UCSD-AML1 (cell line): Measurements from ENCODE around the gene ZNF581.

Experiments used
- DNase-seq: peaks from one replicate; lab custom pipeline; 2025; ENCODE audit not compliant: unreplicated experiment; lab: John Stamatoyannopoulos, UW

The ZNF581 gene

DNA sequence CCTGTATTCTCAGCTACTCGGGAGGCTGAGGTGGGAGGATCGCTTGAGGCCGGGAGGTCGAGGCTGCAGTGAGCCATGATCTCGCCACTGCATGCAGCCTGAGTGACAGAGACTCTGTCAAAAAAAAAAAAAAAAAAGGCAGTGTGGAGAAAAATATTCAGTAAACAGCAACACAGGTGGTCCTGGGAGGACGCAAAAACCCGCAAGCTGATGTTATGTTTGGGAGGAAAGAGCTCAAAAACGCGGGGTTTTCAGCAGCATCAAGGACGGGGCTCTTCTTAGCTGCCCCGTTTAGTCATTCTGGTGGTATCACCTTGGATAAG lies 18.5 kb upstream of the ZNF581 start:
- DNase-seq = no peak

DNA sequence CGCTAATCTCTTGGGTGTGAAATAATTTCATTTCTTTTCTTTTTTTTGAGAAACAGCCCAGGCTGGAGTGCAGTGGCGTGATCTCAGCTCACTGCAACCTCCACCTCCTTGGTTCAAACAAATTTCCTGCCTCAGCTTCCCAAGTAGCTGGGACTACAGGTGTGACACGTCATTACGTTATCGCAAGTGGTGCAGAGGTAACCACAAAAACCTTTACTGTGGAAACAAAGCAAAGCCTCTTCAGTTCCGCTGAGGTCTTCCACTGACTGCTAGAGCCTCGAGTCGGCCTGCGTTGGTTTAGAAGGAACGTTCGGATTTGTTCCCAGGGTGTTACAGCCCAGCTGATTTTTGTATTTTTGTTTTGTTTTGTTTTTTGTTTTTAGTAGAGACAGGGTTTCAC lies 17.1 kb upstream of the ZNF581 start:
- no peak for DNase-seq

DNA sequence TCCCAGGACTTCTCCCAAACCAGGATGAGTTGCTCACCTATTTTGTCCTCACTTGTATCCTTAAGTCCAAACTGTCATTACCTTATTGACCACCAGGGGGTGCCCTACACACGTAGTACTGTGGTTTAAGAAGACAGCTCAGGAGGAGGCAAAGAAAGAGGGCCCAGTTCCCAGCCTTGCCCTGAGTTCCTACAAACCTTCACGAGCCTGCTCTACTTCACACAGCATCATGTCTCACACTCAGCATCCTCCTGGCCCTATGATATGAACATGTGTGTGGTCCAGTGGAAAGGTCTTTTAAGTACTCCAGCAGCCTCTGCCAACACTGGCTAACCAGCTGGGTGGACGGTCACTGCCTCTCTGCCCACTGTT lies 11.0 kb upstream of the ZNF581 start:
- DNase-seq = peak; percentile 58

DNA sequence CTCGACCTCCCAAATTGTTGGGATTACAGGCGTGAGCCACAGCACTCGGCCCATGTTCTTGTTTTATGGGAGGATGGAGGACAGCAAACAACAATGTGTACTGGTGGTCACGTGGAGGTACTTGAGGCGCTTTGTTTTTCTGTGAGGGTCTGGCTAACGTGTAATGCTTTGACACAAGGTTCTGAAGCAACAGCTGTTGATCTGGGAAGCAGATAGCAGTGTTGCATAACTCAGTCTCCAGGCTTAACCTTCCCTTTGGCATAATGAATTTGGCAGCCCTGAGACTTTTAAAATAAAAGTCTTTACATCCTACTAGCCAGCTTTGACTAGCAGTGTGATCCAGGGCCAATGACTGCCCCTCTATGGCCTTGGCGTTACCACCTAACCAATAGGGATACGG lies 9.6 kb upstream of the ZNF581 start:
- no peak for DNase-seq

DNA sequence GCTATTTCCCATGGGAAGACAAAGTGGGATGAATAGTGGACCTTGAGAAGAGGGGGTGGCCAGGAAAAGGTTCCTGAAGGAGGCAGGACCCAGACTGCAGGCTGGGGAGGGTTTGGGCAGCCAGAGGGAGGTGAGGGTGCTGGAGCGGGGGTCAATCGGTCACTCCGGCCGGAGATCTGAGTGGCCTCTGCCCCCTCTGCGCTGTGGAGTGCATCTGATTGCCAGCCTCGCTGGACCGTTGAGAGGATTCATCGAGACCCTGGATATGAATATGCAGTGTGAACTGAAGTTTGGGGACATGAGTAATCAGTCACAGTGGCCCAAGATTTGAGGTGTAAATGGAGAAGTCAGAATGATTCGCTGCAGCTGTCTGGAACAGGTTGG lies 8.1 kb upstream of the ZNF581 start:
- DNase-seq = no peak

DNA sequence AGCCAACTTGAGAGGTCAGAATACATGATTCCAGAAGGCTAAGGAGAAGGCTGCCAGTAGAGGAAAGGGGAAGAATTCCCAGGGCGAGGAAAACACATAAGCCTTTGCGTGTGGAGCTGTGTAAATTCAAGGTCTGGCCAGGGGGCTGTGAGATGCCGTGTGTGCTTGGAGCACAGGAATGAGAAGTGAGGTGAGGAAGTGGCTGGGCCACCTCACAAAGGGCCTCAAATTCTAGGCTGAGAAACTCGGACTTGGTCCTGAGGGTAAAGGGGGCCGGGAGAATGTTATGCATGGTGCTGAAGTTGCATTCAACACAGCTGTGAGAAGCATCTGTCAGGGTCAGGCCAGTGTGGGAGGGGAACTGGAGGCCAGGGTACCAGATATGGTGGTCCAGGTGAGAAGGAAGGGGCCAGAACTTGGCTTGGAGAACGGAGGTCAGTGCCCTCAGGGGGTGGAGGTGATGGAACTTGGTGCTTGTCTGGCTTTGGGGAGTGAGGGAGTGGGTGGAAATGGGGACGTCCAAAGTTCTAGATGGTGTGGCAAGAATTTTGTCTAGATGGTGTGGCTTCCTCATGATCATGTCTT lies 7.5 kb upstream of the ZNF581 start:
- no peak for DNase-seq

DNA sequence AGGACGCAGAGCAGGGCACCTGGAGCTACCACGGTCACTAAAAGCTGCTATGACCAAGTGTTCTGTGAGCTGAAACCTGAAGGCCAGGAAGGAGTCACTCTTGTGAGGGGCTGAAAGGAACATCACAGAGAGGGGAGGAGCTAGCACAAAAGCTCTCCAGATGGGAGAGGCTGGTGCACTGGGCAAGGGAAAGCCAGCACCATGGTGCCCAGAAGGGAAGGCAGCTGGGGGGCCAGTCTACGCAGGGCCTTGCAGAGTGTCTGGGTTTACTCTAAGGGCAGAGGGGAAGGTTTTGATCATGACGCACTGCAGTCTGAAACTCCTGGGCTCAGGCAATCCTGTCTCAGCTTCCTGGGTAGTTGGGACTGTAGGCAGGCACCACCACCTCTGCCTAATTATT lies 6.7 kb upstream of the ZNF581 start:
- DNase-seq = no peak

DNA sequence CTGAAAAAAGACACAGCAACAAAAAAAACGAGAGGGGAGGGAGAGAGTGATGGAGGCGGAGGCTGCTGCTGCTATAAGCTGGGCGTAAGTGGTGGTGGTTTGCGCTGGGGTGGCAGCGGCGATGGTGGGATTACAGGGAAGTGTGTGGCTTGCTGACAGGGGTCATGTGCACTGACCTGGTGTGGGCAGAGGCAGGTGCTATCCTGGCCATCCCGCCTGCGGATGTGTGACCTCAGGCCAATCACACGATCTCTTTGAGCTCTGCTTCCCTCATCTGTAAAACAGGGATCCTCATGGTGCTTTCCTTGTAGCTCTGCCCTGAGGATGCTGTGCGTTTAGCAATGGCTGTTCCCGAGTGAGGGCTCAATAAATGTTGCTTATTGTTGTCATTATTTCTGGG lies 5.9 kb upstream of the ZNF581 start:
- no peak for DNase-seq

DNA sequence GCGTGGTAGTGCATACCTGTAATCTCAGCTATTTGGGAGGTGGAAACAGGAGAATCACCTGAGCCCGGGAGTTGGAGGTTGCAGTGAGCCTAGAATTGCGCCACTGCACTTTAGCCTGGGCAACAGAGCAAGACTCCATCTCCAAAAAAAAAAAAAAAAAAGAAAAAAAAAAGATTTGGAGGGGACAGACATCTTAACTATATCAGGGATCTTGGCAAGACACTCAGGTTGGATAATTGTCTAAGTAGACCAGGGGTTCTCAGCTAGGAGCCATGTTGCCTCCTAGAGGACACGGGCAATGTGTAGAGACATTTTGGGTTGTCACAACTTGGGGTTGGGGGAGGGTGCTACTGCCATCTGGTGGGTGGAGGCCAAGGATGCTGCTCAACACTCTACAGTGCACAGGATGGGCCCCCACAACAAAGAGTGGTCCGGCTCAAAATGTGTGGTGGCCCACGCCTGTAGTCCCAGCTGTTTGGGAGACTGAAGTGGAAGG lies 4.5 kb upstream of the ZNF581 start:
- DNase-seq = peak; percentile 44

DNA sequence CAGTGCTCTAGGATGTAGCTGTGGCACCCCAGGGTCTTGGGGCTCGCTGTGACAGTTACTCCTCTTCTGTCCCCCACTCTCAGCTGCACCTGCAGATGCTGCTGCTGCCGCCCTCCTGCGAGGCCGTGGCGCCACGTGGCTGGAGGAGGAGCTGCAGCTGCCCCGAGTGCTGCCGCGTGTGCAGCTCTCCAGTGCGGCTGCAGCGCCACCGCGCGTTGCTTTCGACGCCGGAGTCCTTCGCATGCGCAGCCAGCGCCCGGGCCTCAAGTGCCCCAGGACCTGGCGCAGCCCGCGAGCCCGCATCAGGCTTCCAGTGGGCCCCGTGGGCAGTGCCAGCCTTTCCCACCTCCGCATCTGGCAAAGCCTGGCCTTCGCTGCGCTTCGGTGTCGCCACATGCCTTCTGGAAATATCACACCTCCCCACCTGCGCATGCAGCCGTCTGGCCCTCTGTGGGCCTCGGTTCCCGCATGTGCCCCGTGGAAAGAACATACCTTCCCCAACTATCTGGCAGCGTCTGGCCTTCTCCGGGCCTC lies 3.3 kb upstream of the ZNF581 start:
- no peak for DNase-seq

DNA sequence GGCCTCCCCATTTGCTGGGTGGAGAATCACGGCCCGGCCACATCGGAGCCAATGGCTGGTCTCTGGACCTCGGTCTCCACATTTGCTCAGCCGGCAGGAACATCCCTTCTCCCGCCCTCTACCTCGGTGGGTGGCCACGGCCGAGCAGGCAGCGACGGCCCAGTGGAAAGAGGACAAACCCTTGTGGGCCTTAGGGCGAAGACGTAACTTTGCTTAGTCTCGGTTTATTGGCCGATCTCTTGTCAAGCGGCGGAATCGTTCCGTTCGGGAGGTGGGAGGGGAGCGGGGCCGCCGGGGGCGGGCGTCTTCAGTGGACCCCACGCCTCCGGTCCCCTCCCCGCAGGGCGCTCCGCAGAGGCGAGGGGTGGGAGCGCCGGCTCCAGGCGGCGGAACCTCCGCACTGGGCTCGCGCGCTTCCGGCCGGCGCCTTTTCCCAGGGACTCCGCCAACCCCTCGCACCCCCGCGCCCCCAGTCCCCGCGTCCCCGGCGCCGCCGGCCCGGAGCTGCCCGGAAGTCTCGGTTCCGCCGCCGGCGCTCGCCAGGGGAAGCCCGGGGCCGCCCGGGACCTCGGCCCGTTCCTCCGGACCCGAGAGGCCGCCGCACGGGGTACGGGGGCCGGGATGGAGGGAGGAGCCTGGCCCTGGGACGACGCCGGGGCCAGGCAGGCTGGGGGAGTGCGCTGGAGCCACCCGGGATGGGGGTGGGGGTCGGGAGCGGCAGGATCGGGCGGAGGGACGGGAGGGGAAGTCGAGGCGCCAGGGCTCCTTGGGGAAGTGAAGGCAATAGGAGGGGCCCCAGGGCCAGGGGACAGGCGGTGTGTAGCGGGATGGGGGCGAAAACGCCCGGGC lies 2.6 kb upstream of the ZNF581 start, which contains the start of gene ZNF580:
TSS of gene ZNF580 (plus strand) at position 426 of the 849 bp plus-strand sequence. CDS start 1,507 bp downstream, outside the sequence.
- DNase-seq = peak; percentile 74

DNA sequence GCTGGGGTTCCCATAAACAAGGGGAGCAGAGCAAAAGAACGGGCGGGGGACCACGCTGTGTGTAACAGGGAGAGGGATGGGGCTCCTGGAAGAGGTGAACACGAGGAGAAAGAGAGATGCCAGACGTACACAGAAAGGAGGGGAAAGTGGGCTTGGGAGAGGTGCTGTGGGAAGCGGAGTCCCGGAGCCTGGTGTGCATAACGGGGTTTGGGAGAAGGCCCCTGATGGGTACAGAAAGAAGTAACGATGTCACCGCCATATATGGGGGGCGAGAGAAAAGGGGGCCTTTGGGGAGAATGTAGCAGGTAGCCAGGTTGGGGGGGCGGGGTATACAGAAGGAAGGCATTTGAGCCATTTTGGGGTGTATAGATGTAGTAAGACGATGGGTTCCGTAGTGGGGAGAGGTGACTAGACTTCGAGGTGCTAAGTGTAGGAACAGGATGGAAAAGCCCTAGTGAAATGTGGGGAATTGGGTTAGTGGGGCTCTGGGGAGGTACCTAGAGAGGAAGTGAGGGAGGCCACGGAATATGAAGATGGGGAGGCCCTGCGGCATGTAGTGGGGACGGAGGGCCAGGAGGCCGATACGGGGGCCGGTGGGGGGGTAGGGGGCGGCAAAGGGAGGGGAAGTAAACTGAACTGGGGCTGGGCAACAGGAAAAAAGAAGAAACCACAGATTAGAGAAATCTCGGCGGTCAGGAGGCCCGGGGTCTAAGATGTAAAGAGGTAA lies 1.9 kb upstream of the ZNF581 start:
- DNase-seq = no peak

DNA sequence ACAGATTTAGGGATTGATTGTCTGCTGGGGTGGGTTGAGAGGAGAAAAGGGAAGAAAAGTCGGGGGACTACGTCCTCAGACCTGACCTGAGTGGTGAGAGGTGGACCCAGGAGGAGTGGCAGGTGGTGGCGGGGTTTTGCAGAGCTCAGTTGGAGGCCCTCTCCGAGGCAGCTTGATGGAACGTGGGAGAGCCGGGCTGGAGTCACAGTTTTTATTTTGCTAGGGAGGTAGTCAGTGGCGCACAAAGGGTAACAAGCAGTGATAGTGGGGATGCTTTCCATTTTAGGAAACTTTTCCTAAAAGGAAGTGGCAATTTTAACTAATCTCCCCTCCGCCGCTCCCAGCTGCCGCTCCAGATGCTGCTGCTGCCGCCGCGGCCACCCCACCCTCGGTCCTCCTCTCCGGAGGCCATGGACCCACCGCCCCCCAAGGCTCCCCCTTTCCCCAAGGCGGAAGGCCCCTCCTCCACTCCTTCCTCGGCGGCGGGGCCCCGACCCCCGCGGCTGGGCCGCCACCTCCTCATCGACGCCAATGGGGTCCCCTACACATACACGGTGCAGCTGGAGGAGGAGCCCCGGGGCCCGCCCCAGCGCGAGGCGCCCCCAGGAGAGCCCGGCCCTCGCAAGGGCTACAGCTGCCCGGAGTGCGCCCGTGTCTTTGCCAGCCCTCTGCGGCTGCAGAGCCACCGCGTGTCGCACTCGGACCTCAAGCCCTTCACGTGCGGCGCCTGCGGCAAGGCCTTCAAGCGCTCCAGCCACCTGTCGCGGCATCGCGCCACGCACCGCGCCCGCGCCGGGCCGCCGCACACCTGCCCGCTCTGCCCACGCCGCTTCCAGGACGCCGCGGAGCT lies 1.1 kb upstream of the ZNF581 start:
- DNase-seq = no peak

DNA sequence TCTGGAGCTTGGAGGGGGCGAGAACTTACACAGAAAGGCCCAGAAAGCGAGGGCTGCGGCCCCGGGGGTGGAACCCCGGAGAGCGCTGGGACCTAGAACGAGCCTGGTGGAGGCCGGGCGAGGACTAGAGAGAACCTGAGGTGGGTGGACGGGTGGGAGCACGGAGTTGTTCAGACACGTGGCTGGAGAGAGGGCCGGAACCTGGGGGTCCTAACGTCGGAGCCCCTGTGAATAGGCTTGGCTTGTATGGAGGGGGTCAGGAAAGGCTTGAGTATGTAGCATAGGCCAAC lies 383 bp downstream of the ZNF581 start:
- DNase-seq = no peak

DNA sequence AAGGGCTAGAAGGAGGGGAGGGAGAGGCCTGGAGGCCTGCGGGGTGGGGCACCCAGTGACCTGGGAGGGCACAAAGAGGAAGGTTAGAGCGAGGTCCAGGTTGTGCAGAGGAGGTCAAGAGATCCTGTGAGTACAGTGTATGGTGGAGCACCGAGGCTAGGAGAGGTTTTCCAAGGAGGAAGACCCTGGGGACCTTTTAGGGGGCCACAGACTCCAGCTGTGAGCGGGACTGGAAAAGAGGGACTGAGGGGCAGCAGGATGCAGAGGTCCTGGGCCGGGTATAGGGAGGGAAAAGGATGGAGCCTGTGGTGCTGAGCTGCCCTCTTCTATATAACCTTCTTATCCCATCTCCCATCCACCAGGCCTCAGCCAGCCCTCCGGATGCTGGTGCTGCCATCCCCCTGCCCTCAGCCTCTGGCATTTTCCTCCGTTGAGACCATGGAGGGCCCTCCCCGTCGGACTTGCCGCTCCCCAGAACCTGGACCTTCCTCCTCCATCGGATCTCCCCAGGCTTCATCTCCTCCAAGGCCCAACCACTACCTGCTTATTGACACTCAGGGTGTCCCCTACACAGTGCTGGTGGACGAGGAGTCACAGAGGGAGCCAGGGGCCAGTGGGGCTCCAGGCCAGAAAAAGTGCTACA lies 863 bp downstream of the ZNF581 start:
- no peak for DNase-seq

DNA sequence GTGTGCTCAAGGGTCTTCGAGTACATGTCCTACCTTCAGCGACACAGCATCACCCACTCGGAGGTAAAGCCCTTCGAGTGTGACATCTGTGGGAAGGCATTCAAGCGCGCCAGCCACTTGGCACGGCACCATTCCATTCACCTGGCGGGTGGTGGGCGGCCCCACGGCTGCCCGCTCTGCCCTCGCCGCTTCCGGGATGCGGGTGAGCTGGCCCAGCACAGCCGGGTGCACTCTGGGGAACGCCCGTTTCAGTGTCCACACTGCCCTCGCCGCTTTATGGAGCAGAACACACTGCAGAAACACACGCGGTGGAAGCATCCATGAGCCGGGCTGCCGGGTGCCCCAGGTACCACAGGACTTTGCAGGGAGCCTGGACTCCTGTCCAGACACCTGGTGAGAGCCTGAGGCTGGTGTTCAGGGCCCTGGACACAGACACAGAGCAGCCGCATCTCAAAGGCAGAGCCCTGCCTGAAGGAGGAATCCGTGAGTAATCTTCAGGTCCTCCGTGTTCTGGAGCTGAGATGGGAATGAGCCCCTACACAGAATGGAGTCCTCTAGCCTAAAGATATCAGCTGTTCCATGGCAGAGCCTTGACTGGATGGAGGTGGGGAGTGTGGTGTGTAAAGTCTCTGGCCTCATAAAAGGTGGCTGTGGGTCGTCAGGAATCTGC lies 1.5 kb downstream of the ZNF581 start:
- no peak for DNase-seq

DNA sequence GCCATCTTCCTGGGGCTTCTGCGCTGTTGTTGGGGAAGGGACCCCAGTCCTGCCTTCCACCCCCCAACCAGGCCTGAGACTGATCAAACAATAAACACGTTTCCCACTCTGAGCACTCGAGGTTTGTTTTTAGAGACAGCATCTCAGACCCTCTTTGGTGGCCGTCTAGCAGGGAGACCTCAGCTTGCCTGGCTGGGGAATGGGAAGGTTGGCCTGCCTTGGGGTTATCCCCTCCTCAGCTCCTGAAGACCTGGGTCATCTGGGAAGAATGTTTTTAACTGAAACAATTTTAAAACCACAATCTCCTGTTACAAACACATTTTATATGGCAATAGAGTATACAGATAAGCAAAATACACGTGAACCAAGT lies 2.0 kb downstream of the ZNF581 start:
- no peak for DNase-seq

DNA sequence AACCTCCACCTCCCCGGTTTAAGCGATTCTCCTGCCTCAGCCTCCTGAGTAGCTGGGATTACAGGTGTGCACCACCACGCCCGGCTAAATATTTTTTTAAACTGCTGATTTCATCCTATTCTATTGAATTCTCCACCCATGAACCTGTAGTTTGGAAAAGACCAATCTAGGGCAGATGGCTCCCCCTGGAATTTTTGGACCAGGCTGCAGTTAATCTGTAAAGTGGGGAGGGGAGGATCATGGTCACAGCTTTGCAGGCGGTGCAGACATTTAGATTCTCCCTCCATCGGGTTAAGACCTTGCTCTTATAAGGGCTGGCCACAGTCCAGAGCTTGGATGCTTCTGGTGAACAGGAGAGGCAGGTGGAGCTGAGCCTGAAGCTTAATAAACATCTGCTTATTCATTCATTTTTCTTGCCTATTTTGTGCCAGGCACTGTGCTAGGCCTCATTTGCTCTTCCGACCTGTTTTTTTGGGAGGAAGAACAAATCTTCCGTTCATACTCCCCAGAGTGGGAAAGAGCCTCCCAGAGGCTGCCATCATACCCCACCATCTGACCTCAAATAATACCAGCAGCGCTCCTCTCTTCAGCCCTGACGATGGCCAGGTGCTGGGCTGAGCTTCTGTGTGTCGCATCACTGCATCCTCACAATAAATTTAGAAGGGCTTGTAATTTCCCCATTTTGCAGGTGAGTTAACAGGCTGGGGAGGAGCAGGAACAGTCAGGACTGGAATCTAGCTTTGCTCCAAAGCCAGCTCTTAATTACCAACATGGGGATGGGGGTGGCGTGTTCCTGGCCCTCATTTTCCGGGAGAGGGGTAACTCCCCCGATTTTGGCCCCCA lies 3.7 kb downstream of the ZNF581 start:
- DNase-seq = no peak
